Natural killer cell (primary cell): ENCODE results near the gene TSPO2. TPM values are rescaled to one million over a fixed set of nuclear protein-coding genes. Genes with fewer than 3 reads are reported as not detected.

Source experiments
- ATAC-seq, 3 donors: fragments of 150-1000 bp in 2 of 3; fragments of 200-7000 bp in 1 of 3; cut with Tn5 transposase; 1 replicate in 1 of 3; 2 replicates in 2 of 3; pipeline ENCODE4 v1.10.0; 2021; ENCODE audit warnings: mild to moderate bottlenecking in 2 of 3, moderate library complexity in 2 of 3
- DNase-seq, 2 donors: peaks; one replicate each; pipeline versions ENCODE4 v3.0.0 to v3.0.0-alpha.2; 2013 to 2021; ENCODE audit warnings: mixed read lengths in 1 of 2
- H3K27ac ChIP-seq: one replicate; pipeline ENCODE4 v1.5.1; 2013; ENCODE audit warnings: mild to moderate bottlenecking, low read length
- H3K27me3 ChIP-seq: one replicate; pipeline ENCODE4 v1.6.1; 2013; ENCODE audit warnings: low read length; ENCODE audit not compliant: control insufficient read depth, insufficient read depth
- H3K36me3 ChIP-seq: one replicate; pipeline ENCODE4 v1.6.1; 2013; ENCODE audit warnings: low read length; ENCODE audit not compliant: control insufficient read depth, insufficient read depth
- H3K4me1 ChIP-seq: one replicate; pipeline ENCODE4 v1.6.1; 2013; ENCODE audit warnings: low read length; ENCODE audit not compliant: control insufficient read depth, insufficient read depth
- H3K4me3 ChIP-seq: one replicate; pipeline ENCODE4 v1.5.1; 2013; ENCODE audit warnings: low read length
- H3K9me3 ChIP-seq: one replicate; pipeline ENCODE4 v1.6.1; 2013; ENCODE audit warnings: low read length; ENCODE audit not compliant: control insufficient read depth, insufficient read depth
- H3K27ac Mint-ChIP-seq, 2 donors: one replicate each; pipeline ENCODE4 v1.8.0; 2022; ENCODE audit warnings: mild to moderate bottlenecking in 2 of 2, mixed read lengths in 2 of 2, moderate library complexity in 1 of 2
- H3K27me3 Mint-ChIP-seq, 2 donors: one replicate each; pipeline ENCODE4 v1.8.0; 2022; ENCODE audit warnings: low read depth in 2 of 2, mixed read lengths in 2 of 2
- H3K36me3 Mint-ChIP-seq: one replicate; pipeline ENCODE4 v1.8.0; 2022; ENCODE audit warnings: mixed read lengths
- H3K4me1 Mint-ChIP-seq, 2 donors: one replicate each; pipeline ENCODE4 v1.8.0; 2022; ENCODE audit warnings: mixed read lengths in 2 of 2
- H3K4me3 Mint-ChIP-seq: one replicate; pipeline ENCODE4 v1.8.0; 2022; ENCODE audit warnings: mild to moderate bottlenecking, moderate library complexity, mixed read lengths
- H3K9me3 Mint-ChIP-seq, 2 donors: one replicate each; pipeline ENCODE4 v1.8.0; 2022; ENCODE audit warnings: mixed read lengths in 2 of 2
- WGBS: methylation state at CpG from one replicate; pipeline ENCODE4 v1.1.7; 2013; ENCODE audit warnings: missing lambda C conversion rate; ENCODE audit not compliant: insufficient coverage; 5-methylcytosine and 5-hydroxymethylcytosine counted together
- intact Hi-C: fragments of 100-400 bp; cut with micrococcal nuclease; formaldehyde crosslinking; loops from one replicate; pipeline ENCODE4 v1.14.2; 2022
- total RNA-seq, 4 donors: library from RNA; stranded (reverse); fragments of 120-200 nt in 1 of 4; gene quantifications; one replicate each; pipeline versions ENCODE4 v1.2.3 to v1.2.4, GENCODE V29; 2013 to 2022
- TF ChIP-seq, protein P1 (sequence below): fragments of 200-600 bp; IDR thresholded peaks from one replicate; pipeline ENCODE4 v1.8.0; 2022; ENCODE audit warnings: antibody characterized with exemption

The TSPO2 gene
- total RNA-seq, 3 donors from 2014 or later (not counting 1 experiment from before 2014, with no cell fraction given) = not detected

DNA sequence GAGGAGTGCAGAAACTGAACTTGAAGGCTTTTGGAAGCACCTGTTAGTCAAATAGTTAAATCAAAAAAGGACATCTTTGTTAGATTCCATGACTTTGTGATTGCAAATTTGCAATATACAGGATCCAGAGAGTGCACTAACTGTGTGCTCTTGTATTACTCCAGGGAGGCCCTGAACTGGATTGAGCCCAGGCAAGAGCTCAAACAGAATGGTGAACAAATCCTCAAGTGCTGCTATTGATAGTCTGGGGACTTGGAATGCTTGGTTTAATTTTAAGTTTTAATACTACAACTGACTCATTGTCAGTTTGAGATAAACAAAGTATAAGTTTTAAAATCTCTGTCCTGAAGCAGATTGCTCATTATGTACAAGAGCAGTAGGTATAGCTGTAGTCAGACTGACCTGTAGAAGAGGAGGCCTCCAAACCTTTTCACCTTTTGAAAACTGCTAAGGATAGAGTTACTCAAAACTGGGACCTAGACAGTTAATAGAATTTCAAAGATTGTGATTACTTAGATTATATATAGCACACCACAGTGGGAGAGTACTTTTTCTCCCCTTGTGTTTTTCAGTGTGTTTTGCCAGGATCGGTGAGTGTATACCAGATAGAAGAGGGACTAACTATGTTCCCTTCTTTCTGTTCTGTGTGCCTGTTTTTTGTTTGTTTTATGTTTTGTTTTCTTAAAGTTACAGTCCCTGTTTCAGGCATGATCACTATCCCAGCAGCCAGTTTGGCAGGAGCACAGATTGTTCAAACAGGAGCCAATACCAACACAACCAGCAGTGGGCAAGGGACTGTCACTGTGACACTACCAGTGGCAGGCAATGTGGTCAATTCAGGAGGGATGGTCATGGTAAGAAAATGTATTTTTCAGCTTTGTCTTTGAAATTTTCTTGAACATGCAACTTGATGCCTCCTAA lies 48.8 kb downstream of the TSPO2 start:
- no peak overlapping the region for H3K4me3 ChIP-seq
- H3K4me1 Mint-ChIP-seq = no peaks in the 10 kb centered on the region
- ATAC-seq = no peak
- H3K4me3 Mint-ChIP-seq = no peak overlapping the region
- no peaks in the 10 kb centered on the region for H3K27me3 ChIP-seq
- H3K27me3 Mint-ChIP-seq = no peaks in the 10 kb centered on the region
- peaks cover 83% of the 10 kb centered on the region for H3K36me3 ChIP-seq
- H3K36me3 Mint-ChIP-seq = peaks cover 34% of the 10 kb centered on the region
- no peaks in the 10 kb centered on the region for H3K9me3 Mint-ChIP-seq
- H3K4me1 ChIP-seq = no peaks in the 10 kb centered on the region
- 100% methylated on average over 1 of the region's 1 CpG for WGBS
- H3K9me3 ChIP-seq = no peaks in the 10 kb centered on the region
- no peak for DNase-seq
- no peak overlapping the region for H3K27ac Mint-ChIP-seq
- no peak overlapping the region for H3K27ac ChIP-seq
- intact Hi-C loops = no loop called here
- TF ChIP-seq, protein P1, sequence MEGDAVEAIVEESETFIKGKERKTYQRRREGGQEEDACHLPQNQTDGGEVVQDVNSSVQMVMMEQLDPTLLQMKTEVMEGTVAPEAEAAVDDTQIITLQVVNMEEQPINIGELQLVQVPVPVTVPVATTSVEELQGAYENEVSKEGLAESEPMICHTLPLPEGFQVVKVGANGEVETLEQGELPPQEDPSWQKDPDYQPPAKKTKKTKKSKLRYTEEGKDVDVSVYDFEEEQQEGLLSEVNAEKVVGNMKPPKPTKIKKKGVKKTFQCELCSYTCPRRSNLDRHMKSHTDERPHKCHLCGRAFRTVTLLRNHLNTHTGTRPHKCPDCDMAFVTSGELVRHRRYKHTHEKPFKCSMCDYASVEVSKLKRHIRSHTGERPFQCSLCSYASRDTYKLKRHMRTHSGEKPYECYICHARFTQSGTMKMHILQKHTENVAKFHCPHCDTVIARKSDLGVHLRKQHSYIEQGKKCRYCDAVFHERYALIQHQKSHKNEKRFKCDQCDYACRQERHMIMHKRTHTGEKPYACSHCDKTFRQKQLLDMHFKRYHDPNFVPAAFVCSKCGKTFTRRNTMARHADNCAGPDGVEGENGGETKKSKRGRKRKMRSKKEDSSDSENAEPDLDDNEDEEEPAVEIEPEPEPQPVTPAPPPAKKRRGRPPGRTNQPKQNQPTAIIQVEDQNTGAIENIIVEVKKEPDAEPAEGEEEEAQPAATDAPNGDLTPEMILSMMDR = no peak

DNA sequence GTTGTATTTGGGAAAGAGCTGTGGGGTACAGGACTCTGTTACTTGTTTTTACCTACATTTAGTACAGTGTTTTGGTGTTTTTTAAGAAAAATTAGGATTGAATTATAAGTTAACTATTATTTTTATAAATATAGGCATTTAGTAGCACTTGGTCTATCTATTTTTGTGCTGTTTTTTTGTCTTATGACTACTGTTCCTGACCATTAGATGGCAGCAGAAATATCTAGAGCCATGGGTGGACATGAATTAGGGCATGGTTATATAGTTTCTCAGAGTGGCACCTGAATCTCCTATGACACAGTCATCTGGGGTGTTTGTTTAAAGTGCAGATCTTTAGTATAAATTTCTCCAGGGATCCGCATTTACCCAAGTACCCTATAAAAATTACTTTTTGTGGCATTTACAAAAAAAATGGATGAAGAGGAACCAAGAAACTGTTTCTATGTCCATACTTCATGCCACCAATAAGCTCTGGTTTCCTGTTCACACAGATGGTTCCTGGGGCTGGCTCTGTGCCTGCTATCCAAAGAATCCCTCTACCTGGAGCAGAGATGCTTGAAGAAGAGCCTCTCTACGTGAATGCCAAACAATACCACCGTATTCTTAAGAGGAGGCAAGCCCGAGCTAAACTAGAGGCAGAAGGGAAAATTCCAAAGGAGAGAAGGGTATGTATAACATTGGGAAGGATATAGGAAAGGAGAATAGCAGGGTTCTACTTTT lies 50.3 kb downstream of the TSPO2 start:
- no peak overlapping the region for H3K4me3 Mint-ChIP-seq
- H3K4me3 ChIP-seq = no peak overlapping the region
- H3K27me3 Mint-ChIP-seq = no peaks in the 10 kb centered on the region
- no peaks in the 10 kb centered on the region for H3K4me1 ChIP-seq
- peak in 1 of 2 donors; percentile 29 for DNase-seq
- H3K36me3 ChIP-seq = peaks cover 87% of the 10 kb centered on the region
- WGBS = 98% methylated on average over 3 of the region's 4 CpGs
- no peaks in the 10 kb centered on the region for H3K27me3 ChIP-seq
- H3K36me3 Mint-ChIP-seq = peaks cover 40% of the 10 kb centered on the region
- peak in 1 of 3 donors; percentile 45 for ATAC-seq
- no peaks in the 10 kb centered on the region for H3K9me3 Mint-ChIP-seq
- H3K27ac Mint-ChIP-seq = no peak overlapping the region
- H3K27ac ChIP-seq = no peak overlapping the region
- TF ChIP-seq, protein P1 = peak; percentile 27
- intact Hi-C loops = loop anchor here (1.0 kb wide), 1 partner anchor 226 kb away; no protein-coding TSS in a partner anchor
- no peaks in the 10 kb centered on the region for H3K9me3 ChIP-seq
- no peaks in the 10 kb centered on the region for H3K4me1 Mint-ChIP-seq

DNA sequence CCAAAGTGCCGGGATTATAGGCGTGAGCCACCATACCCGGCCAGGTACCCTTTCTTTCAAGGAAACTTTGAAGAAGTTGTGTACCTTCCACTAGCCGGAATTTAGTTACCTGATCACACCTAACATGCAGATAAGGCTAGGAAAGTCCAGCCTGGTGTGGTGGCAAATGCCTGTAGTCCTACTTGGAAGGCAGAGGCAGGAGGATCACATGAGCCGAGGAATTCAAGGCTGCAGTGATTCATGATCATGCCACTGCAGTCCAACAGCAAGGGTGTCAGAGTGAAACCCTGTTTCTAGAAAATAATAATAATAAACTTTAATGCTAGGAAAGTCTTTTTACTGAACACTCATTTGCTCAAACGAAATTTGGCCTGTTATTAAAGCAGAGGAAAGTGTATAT lies 51.5 kb downstream of the TSPO2 start:
- ATAC-seq (no peak), DNase-seq (no peak)
- 98% methylated on average over 5 of the region's 6 CpGs for WGBS
- Histone ChIP-seq H3K27ac (no peak overlapping the region), H3K27me3 (no peaks in the 10 kb centered on the region), H3K4me1 (no peaks in the 10 kb centered on the region), H3K4me3 (no peak overlapping the region), H3K9me3 (no peaks in the 10 kb centered on the region), H3K36me3 (peaks cover 93% of the 10 kb centered on the region)
- peaks cover 0 to 8% of the 10 kb centered on the region in 2 donors for H3K4me1 Mint-ChIP-seq
- intact Hi-C loops = no loop called here
- no peaks in the 10 kb centered on the region for H3K9me3 Mint-ChIP-seq
- H3K27ac Mint-ChIP-seq = no peak overlapping the region
- no peak overlapping the region for H3K4me3 Mint-ChIP-seq
- H3K27me3 Mint-ChIP-seq = no peaks in the 10 kb centered on the region
- H3K36me3 Mint-ChIP-seq = peaks cover 50% of the 10 kb centered on the region
- TF ChIP-seq, protein P1 = no peak

Other genes starting within 250 kb of the TSPO2 start
- gene UNC5CL, start 3.2 kb upstream of the TSPO2 start, total RNA-seq = 1 to 10 TPM; 2.1 to 5.3 (median 4.4) TPM
- not detected for gene APOBEC2, start 10.7 kb downstream of the TSPO2 start, total RNA-seq
- gene OARD1, start 29.9 kb downstream of the TSPO2 start, total RNA-seq = 10 to 100 TPM; 30.8 to 36.7 (median 35.5) TPM
- 10 to 100 TPM; 27.5 to 33.1 (median 33.0) TPM for gene NFYA, start 30.5 kb downstream of the TSPO2 start, total RNA-seq
- 1 to 10 TPM; 1.4 to 8.6 (median 3.4) TPM for gene TREML1, start 111.9 kb downstream of the TSPO2 start, total RNA-seq
- gene TREM2, start 120.6 kb downstream of the TSPO2 start, total RNA-seq = not detected
- 1 to 10 TPM in 2 of 3 donors, under 1 TPM in 1; 0.75 to 3.0 (median 1.0) TPM for gene TREML2, start 158.7 kb downstream of the TSPO2 start, total RNA-seq
- gene TREML4, start 185.9 kb downstream of the TSPO2 start, total RNA-seq = 1 to 10 TPM in 1 of 3 donors, under 1 TPM in 2; 0.21 to 2.1 (median 0.32) TPM
- 10 to 100 TPM in 1 of 3 donors, 1 to 10 TPM in 2; 9.5 to 44.2 (median 9.8) TPM for gene TREM1, start 244.2 kb downstream of the TSPO2 start, total RNA-seq